Brain microvascular endothelial cell (primary cell): ENCODE data around the gene HSD17B11.

Experiments used
- DNase-seq: peaks from one replicate; pipeline ENCODE4 v3.0.0-alpha.2; 2020
- H3K27ac ChIP-seq: fragments of 250-450 bp; sonication (Bioruptor Pico); 2 replicates; pipeline ENCODE4 v1.5.1; 2020; ENCODE audit warnings: mild to moderate bottlenecking, moderate library complexity
- H3K27me3 ChIP-seq: fragments of 250-450 bp; sonication (Bioruptor Pico); replicated peaks from 2 replicates; pipeline ENCODE4 v1.5.1; 2020; ENCODE audit warnings: mild to moderate bottlenecking
- H3K36me3 ChIP-seq: fragments of 250-450 bp; sonication (Bioruptor Pico); replicated peaks from 2 replicates; pipeline ENCODE4 v1.5.1; 2020; ENCODE audit warnings: mild to moderate bottlenecking
- H3K4me3 ChIP-seq: 2 replicates; pipeline ENCODE4 v1.5.1; 2011; ENCODE audit warnings: low read depth, mild to moderate bottlenecking, control low read depth, low read length, moderate library complexity
- CTCF ChIP-seq: IDR thresholded peaks from 2 replicates; pipeline ENCODE4 v1.5.1; 2011; ENCODE audit warnings: low read depth, mild to moderate bottlenecking, moderate library complexity, low read length, control low read depth, inconsistent platforms; ENCODE audit errors: missing control alignments
- in situ Hi-C: cut with HindIII; loops from 2 replicates; pipeline ENCODE4 v1.10.0; 2017; ENCODE audit warnings: low sequenced_read_pairs, low pct_ligation_motif_present

Gene HSD17B11

GRCh38 chr4:87359258-87359657, 31.7 kb downstream of the HSD17B11 start:
- TF ChIP-seq CTCF: no peak
- Histone ChIP-seq H3K36me3 (peaks cover under 1% of the 10 kb centered on the region), H3K4me3 (no peak overlapping the region), H3K27me3 (no peaks in the 10 kb centered on the region), H3K27ac (no peak overlapping the region)
- no peak for DNase-seq
- in situ Hi-C loops: no loop called here

GRCh38 chr4:87356832-87357526, 34.0 kb downstream of the HSD17B11 start:
- in situ Hi-C loops: no loop called here
- TF ChIP-seq CTCF: no peak
- Histone ChIP-seq H3K4me3 (no peak overlapping the region), H3K36me3 (no peaks in the 10 kb centered on the region), H3K27ac (no peak overlapping the region), H3K27me3 (no peaks in the 10 kb centered on the region)
- DNase-seq: no peak

- in situ Hi-C loops: no loop called here
- Histone ChIP-seq H3K36me3 (no peaks in the 10 kb centered on the region), H3K4me3 (no peak overlapping the region), H3K27me3 (no peaks in the 10 kb centered on the region), H3K27ac (peak overlapping the region; percentile 7)
- TF ChIP-seq CTCF: no peak
- peak; percentile 52 for DNase-seq
Observed at GRCh38 chr4:87354168-87355102, 36.6 kb downstream of the HSD17B11 start.

GRCh38 chr4:87353592-87353991, 37.4 kb downstream of the HSD17B11 start:
- Histone ChIP-seq H3K36me3 (no peaks in the 10 kb centered on the region), H3K27me3 (no peaks in the 10 kb centered on the region), H3K27ac (peak overlapping the region; percentile 7), H3K4me3 (no peak overlapping the region)
- peak; percentile 37 for DNase-seq
- TF ChIP-seq CTCF: peak; percentile 74
- in situ Hi-C loops: no loop called here

- Histone ChIP-seq H3K36me3 (peaks cover 4% of the 10 kb centered on the region), H3K27me3 (no peaks in the 10 kb centered on the region), H3K4me3 (no peak overlapping the region), H3K27ac (no peak overlapping the region)
- in situ Hi-C loops: no loop called here
- TF ChIP-seq CTCF: no peak
- no peak for DNase-seq
Observed at GRCh38 chr4:87345139-87345538, 45.8 kb downstream of the HSD17B11 start.
